Measurements from ENCODE around the gene CXorf58.
"Not testable (repeated sequence)": the region's sequence is repeated elsewhere in the genome, so short reads cannot be mapped to it uniquely, and the experiment has no call there.

The CXorf58 gene

GRCh38 chrX:23954396-23954795 is 46.6 kb downstream of the CXorf58 start:
- DNase-seq (no peak), ATAC-seq (no peak)
- Mint-ChIP-seq H3K4me1 (peaks cover 31% of the 10 kb centered on the region), H3K9me3 (no peaks in the 10 kb centered on the region), H3K36me3 (ENCODE audit: low read depth) (no peaks in the 10 kb centered on the region), H3K27me3 (no peaks in the 10 kb centered on the region), H3K27ac (peak overlapping the region; percentile 86), H3K4me3 (no peak overlapping the region)

- DNase-seq (no peak), ATAC-seq (peak; percentile 61)
- Mint-ChIP-seq H3K4me3 (peak overlapping the region; percentile 21), H3K27me3 (no peaks in the 10 kb centered on the region), H3K9me3 (no peaks in the 10 kb centered on the region), H3K27ac (no peak overlapping the region), H3K4me1 (peaks cover 13% of the 10 kb centered on the region), H3K36me3 (ENCODE audit: low read depth) (no peaks in the 10 kb centered on the region)
These were observed 52.0 kb downstream of the CXorf58 start for GRCh38 chrX:23959781-23960180.

GRCh38 chrX:23964191-23964590 is 56.4 kb downstream of the CXorf58 start:
- Mint-ChIP-seq H3K4me3 (no peak overlapping the region), H3K9me3 (no peaks in the 10 kb centered on the region), H3K4me1 (peaks cover 10% of the 10 kb centered on the region), H3K27me3 (no peaks in the 10 kb centered on the region), H3K36me3 (ENCODE audit: low read depth) (no peaks in the 10 kb centered on the region), H3K27ac (no peak overlapping the region)
- DNase-seq (no peak), ATAC-seq (no peak)

GRCh38 chrX:23965630-23966029 is 57.8 kb downstream of the CXorf58 start:
- DNase-seq; H3K4me1 Mint-ChIP-seq; H3K27ac Mint-ChIP-seq; H3K27me3 Mint-ChIP-seq; H3K36me3 Mint-ChIP-seq (ENCODE audit: low read depth); ATAC-seq; H3K9me3 Mint-ChIP-seq; H3K4me3 Mint-ChIP-seq: not testable (repeated sequence)

- H3K27me3 Mint-ChIP-seq = no peaks in the 10 kb centered on the region
These were observed 70.7 kb downstream of the CXorf58 start for GRCh38 chrX:23978491-23978890.

GRCh38 chrX:23980011-23980441 is 72.2 kb downstream of the CXorf58 start:
- DNase-seq = no peak
- no peaks in the 10 kb centered on the region for H3K9me3 Mint-ChIP-seq

More at GRCh38 chrX:23978491-23978890, 70.7 kb downstream of the CXorf58 start:
- Mint-ChIP-seq H3K4me1 (no peaks in the 10 kb centered on the region), H3K27ac (no peak overlapping the region), H3K4me3 (no peak overlapping the region), H3K9me3 (no peaks in the 10 kb centered on the region), H3K36me3 (ENCODE audit: low read depth) (peaks cover 10% of the 10 kb centered on the region)
- no peak for ATAC-seq
- DNase-seq = no peak

GRCh38 chrX:23981222-23981621 is 73.4 kb downstream of the CXorf58 start:
- H3K27ac Mint-ChIP-seq = no peak overlapping the region
- ATAC-seq = no peak
- H3K4me1 Mint-ChIP-seq = peaks cover 4% of the 10 kb centered on the region
- H3K27me3 Mint-ChIP-seq = no peaks in the 10 kb centered on the region
- H3K9me3 Mint-ChIP-seq = no peaks in the 10 kb centered on the region
- H3K4me3 Mint-ChIP-seq = no peak overlapping the region
- peaks cover 10% of the 10 kb centered on the region for H3K36me3 Mint-ChIP-seq (ENCODE audit: low read depth)
- no peak for DNase-seq

More at GRCh38 chrX:23980011-23980441, 72.2 kb downstream of the CXorf58 start:
- no peak overlapping the region for H3K27ac Mint-ChIP-seq
- no peak overlapping the region for H3K4me3 Mint-ChIP-seq
- ATAC-seq = no peak
- no peaks in the 10 kb centered on the region for H3K27me3 Mint-ChIP-seq
- peaks cover 2% of the 10 kb centered on the region for H3K4me1 Mint-ChIP-seq
- H3K36me3 Mint-ChIP-seq (ENCODE audit: low read depth) = peaks cover 10% of the 10 kb centered on the region

GRCh38 chrX:23981711-23982110 is 73.9 kb downstream of the CXorf58 start:
- Mint-ChIP-seq H3K4me1 (peaks cover 6% of the 10 kb centered on the region), H3K9me3 (no peaks in the 10 kb centered on the region), H3K36me3 (ENCODE audit: low read depth) (peaks cover 13% of the 10 kb centered on the region), H3K27ac (no peak overlapping the region), H3K27me3 (no peaks in the 10 kb centered on the region), H3K4me3 (no peak overlapping the region)
- ATAC-seq (no peak), DNase-seq (no peak)

GRCh38 chrX:23982891-23983290 is 75.1 kb downstream of the CXorf58 start:
- no peak overlapping the region for H3K27ac Mint-ChIP-seq
- H3K9me3 Mint-ChIP-seq = no peaks in the 10 kb centered on the region
- peaks cover 20% of the 10 kb centered on the region for H3K36me3 Mint-ChIP-seq (ENCODE audit: low read depth)

More at GRCh38 chrX:23982891-23983290, 75.1 kb downstream of the CXorf58 start:
- H3K4me1 Mint-ChIP-seq = peaks cover 6% of the 10 kb centered on the region
- H3K4me3 Mint-ChIP-seq = no peak overlapping the region
- no peaks in the 10 kb centered on the region for H3K27me3 Mint-ChIP-seq
- no peak for DNase-seq
- ATAC-seq = no peak
